ENCODE results near the gene TRERF1.

Gene TRERF1

DNA sequence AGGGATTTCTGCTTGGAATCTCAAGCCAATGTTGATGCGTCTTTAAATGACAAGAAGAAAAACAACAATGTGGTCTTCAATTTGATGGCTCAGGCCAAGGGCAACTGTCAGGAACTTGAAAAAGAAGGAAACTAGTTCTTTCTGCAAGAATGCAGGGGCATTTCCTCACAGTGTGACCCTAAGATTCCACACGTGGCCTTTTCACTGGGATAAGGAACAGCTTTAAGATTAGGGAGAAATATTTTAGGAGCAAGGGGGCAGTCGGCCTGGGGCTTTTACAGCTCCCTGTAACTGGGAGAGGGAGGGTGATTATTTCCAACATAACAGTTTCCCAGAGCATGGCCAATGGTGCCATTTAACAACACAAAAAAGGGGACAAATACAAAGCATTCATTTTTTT, 194.7 kb downstream of the TRERF1 start:
- DNase-seq (ENCODE audit: low read depth in 3 of 3, low spot score in 1 of 3) = no peak

DNA sequence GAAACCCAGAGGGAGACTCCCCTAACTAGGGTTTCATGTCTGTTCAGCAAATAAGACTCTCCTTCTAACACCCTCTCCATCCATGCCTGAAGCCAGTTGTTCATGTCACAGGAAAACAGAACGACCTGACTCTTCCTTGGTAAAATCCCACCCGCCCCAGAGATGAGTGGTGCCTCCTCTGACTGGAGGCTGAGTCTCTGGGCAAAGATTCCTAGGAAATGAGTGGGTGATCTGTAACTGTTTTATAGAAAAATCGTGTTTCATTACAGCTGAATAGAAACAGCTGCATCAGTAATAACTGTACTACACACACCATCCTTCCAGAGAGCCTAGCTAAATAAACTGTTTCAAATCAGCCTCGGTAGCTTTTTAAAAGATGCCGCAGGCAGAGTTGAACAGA, 196.7 kb downstream of the TRERF1 start:
- no peak for DNase-seq (ENCODE audit: low read depth in 3 of 3, low spot score in 1 of 3)

DNA sequence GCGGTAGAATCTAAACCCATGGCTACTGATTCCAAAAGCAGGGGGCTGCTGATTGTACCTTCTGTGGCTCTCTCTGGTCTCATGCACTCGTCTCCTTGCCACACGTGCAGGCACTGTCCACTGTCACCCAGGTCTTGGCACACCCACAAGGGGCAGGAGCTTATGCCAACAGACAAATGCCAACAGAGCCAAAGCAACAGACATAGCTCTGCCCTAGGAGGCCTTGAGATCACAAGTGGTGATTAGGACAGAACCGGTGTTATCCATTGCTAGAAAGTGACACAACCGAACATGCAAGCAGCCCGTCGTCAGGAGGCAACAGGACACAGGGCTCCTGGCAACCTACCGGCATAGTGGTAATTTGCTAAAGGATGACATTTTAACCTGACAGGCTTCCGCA, 197.2 kb downstream of the TRERF1 start:
- no peak for DNase-seq (ENCODE audit: low read depth in 3 of 3, low spot score in 1 of 3)

DNA sequence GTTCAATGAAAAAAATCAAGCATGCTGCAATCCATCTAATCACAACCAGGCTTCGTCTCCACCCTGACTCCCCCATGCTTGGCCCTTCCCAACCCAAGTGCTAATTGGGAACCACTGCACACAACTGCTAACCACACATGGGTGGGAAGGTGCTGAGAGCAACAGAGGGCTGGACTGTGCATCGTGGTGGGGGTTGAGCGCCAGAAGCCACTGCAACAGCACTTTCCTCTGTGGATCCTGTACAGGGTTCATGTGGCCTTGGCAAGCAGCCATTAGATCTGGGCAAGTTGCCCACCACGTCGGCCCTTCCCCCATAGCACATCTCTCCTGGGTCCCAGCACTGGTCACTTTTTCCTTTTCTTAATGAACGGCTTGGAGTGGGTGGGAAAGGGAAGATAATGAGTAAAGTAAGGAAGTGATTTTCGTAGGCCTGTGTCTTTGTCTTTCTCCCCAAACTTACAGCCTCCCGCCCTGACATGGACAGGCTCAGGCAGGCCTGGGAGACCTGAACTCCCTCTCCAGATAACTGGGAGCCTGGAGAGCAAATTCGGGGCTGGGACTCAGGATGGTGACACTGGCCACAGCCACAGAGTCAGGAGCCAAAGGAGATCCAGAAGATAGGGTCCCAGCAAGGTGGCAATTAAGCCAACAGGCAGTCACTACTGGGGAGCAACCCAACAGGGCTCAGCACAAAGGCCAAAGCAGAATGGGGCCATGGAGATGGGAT, 199.7 kb downstream of the TRERF1 start:
- DNase-seq (ENCODE audit: low read depth in 3 of 3, low spot score in 1 of 3) = no peak

DNA sequence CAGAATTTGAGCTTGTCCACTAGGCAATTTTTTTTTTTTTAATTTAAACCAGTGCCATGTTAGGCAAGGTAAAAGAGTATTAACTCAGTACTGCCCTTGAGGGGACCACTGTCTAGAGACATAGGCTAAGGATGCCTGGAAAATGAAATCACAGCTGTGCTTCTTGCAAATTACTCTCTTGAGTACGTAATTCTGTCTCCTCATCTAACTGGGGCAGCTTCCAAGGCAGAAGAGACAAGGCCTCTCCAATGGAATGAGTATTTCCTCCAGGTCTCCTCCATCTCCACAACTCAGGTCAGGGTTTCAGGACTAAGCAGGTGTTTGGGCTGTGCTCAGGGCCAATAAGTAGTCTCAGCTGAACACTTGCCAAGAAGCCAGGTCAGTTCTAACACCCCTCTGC, 200.2 kb downstream of the TRERF1 start:
- no peak for DNase-seq (ENCODE audit: low read depth in 3 of 3, low spot score in 1 of 3)

DNA sequence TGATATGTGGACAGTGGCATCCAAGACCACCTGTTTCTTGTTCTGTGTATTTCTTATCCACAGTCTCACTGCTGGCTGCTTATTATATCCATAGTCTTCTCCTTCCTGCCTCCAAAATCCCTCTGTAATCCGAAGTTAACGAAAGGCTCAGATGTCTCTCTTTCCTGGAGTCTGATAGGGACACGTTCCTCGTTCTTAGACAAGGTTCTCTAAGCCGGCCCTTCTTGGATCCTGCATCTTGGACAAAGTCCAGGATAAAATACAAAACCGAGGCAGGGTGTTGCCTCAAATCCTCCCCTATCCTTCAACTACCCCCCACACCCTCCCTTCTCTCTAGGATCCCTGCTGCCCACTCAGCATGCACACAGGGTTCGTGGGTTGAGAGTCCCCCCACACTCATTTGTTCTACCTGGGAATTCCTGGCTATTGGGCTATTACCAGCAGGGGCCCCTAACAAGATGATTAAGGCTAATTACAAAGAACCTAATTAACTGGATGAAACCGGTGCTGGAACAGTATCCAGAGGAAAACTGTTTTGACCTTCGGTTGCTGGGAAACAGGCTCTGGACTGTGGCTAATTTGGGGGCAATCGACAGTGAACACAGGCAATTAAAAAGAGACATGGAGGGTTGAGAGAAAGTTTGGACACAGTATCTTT, 201.3 kb downstream of the TRERF1 start:
- no peak for DNase-seq (ENCODE audit: low read depth in 3 of 3, low spot score in 1 of 3)

DNA sequence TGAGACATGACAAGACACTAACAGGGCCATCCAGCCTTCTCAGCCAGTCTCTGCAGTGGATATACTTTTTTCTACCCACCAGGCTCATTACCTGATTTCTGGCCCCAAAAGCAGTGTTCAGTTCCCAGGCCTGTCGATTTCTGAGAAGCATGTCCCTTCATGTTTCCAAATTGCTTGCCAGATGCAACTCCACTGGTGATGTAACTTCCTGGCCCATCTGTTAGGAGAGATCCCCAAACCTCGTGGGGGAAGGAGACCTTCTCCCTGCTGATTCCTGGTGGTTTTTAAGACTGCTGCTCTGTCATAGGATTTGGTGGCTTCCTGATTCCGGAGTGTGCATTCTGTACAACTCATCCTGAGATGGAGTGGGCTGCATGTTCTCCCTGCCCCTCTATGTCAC, 202.4 kb downstream of the TRERF1 start:
- no peak for DNase-seq (ENCODE audit: low read depth in 3 of 3, low spot score in 1 of 3)

DNA sequence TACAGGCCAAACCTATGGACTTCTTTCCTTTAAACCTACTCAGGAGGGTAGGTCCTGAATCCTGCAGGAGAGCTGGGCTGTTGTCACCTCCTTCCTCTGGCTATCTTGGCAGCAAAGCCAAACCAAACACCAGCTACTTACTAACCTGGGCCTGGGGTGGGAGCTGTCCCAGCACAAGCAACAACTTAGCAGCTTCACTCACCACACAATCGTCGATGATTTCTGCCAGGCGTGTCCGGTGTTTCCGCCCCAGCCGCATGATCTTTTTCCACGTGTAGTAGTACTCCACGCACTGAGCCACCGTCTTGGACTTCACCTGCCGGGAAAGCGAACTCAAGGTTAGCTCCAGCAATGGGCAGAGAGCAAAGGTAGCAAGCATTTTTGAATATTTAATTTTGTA, 208.7 kb downstream of the TRERF1 start:
- no peak for DNase-seq (ENCODE audit: low read depth in 3 of 3, low spot score in 1 of 3)

DNA sequence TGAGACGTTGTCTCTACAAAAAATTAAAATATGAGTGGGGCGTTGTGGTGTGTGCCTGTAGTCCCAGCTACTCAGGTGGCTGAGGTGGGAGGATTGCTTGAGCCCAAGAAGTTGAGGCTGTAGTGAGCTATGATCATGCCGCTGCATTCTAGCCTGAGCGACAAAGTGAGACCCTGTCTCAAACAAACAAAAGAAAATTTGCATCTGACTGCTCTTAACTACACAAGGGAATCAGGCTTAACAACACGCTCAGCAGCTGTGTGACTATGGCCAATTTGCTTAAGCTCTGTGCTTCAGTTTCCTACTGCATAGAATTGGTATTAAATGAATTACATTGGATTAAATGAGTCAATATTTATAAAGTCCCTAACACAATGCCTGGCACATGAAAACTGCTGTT, 209.8 kb downstream of the TRERF1 start:
- no peak for DNase-seq (ENCODE audit: low read depth in 3 of 3, low spot score in 1 of 3)

DNA sequence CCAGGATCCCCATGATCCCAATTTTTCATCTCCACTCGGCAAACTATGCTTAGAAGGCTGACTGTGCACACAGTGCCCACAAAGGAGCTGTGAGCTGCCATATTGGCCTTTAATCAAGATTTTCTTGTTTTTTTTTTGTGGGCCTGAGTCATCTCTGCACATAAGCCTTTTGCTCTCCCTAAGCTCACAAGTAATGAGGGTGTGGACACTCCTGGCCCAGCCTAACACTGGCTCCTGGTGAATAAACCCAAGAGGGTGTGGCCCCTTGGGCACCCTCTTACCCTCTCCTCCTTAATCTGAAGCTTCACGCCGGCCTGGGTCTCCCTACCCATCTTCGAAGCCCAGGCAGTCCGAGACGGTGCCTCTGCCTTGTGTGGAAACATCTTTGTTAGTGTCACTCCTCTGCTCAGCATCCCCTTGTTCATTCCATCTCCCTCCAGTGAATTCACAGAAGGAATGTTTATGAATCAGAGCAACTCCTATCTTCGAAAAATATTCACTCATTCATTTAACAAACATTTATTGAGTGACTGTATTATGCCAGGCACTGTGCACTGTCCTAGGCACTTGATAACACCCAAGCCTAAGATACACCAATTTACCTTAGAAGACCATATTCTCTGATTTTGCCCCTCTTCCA, 211.9 kb downstream of the TRERF1 start:
- DNase-seq (ENCODE audit: low read depth in 3 of 3, low spot score in 1 of 3) = no peak

DNA sequence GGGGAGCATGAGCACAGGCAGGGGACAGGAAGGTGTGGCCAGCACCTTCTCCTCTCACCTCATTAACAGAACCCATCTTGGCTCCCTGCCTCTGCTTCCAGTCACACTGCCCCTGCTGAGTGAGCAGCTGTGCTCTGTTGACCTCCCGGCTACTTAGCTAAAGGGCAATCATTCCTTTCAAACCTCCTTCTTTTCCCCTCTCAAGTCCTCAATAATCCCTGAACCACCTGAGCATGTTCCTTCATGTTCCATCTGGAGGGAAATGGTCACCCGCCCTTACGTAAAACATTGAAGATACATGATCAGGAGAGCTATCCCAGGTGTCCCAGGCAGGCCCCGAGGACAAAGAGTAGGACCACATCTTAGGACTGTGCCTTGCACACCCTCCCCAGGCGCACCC, 212.4 kb downstream of the TRERF1 start:
- DNase-seq (ENCODE audit: low read depth in 3 of 3, low spot score in 1 of 3) = no peak

DNA sequence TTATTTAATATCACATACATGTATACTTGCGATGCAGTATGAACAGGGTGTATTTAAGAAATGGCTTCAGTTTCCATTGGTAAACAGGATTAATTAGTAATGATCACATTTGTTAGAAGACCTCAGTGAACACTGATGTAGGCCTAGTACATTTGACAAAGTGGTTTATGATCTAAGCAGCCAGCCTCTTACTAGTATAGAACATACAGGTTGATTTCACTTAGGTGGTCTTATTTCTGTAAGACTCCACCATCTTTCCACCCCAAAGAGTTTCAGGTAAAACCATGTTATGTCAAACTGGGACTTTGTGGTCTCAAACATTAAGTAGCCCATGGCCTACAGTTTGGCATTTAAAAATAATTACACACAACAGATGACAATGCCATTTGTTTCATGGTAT, 213.9 kb downstream of the TRERF1 start:
- no peak for DNase-seq (ENCODE audit: low read depth in 3 of 3, low spot score in 1 of 3)

DNA sequence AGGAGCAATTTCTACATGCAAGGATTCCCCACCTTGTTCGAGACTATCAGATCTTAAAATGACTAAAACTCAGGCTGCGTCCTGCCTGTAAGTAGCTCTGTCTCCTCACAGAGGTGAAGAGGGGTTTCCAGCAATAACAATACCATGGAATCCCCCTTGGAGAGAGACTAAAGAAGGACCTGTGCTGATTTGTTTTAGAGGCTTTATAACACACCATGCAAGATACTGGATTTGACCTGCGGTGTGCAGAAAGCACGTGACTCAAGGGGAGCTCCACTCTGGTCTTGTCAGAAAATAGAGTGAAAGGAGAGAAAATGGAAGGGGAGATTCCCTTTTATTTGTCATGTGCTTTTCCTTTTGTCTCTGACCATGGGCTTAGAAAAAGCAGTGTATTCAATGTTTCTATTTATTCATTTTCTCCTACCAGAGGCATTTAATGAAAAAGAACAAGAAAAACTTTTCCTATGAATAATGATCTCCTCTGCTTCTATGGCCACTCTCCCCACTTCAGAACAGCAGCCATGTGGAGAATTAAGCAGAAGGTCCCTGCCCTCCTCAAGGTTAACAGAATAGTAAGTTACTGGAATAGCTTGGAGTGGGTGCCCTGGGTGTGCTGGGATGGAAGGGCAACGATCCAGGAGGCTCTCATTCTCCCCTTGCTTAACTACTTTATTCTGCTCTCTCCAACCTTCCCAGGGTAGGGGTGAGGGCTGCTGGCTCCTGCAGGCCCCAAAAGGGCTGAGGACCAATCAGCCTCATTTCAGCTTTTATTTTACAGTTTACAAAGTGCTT, 214.8 kb downstream of the TRERF1 start:
- DNase-seq (ENCODE audit: low read depth in 3 of 3, low spot score in 1 of 3) = no peak

DNA sequence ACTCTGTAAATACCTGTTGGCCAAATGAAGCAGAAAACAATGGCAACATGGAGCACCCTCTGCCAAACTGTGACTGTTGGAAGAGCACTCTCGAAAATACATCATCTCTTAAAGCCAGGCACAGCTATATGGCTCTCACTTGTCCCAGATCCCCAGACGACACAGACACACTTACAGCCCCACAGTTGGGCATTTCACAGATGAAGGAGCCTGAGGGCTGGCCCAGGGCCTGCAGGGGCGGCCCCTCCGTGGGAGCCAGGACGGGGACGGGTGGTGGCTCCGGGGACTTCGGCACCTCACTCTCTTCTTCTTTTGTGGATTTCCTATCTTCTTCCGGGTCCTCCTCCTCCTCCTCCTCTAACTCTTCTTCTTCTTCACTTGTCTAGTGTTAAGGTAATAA, 215.7 kb downstream of the TRERF1 start:
- no peak for DNase-seq (ENCODE audit: low read depth in 3 of 3, low spot score in 1 of 3)

DNA sequence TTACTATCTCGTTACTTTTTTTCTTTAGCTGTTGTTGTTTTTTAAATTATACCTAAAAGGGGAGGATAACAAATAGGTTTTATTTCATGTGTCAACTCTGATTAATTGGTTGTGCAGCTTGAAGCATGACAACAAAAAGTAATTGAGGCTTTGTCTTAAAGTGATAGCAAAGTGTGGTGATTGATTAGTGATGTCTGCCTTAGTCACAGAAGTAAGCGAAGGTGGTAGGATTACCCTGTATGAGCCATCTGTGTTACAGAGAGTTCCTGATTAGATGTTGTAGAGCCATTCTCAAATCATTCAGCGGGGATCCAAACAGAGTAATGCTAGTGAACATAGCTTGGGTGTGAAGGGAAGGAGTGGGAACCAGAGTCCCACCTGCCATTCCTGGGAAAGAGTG, 219.7 kb downstream of the TRERF1 start:
- no peak for DNase-seq (ENCODE audit: low read depth in 3 of 3, low spot score in 1 of 3)

DNA sequence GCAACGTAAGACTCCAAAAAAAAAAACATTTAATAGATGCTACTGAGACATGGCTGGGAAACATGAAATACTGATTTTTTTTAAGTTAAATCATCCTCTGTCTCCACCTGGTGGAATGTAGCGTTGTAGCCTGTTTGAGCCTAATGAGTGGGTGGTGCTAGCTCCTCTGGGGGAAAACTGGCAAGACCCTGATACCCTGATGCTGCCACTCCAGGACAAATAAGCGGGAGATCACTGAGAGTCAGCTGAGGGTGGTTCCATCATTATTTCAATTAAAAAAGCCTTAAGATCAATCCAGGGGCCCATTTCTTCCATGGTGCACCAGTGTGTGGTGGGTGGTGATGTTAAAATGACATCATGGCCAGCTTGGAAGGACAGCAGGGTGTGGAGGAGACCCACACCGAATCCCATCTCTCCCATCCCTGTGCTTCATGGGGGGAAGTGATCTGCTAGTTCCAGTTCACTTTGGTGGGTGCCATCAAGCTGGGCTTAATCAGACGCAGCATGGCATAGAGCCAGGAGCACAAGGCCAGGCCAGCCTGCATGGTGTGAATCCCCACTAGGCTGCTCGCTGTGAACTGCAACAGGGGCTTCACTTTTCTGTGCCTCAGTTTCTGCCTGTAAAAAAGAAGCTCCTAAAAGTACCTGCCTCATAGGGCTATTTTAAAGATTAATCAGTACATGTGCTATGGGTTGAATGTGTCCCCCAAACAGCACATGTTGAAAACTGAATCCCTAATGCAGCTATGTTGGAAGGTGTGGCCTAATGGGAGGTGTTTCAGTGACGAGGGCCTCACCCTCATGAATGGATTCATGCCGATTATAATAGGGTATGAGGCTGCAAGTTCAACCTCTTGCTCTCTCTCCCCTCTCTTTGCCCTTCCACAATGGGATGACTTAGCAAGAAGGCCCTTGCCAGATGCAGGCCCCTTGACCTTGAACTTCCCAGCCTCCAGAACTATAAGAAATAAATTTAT, 221.1 kb downstream of the TRERF1 start:
- DNase-seq (ENCODE audit: low read depth in 3 of 3, low spot score in 1 of 3) = no peak

DNA sequence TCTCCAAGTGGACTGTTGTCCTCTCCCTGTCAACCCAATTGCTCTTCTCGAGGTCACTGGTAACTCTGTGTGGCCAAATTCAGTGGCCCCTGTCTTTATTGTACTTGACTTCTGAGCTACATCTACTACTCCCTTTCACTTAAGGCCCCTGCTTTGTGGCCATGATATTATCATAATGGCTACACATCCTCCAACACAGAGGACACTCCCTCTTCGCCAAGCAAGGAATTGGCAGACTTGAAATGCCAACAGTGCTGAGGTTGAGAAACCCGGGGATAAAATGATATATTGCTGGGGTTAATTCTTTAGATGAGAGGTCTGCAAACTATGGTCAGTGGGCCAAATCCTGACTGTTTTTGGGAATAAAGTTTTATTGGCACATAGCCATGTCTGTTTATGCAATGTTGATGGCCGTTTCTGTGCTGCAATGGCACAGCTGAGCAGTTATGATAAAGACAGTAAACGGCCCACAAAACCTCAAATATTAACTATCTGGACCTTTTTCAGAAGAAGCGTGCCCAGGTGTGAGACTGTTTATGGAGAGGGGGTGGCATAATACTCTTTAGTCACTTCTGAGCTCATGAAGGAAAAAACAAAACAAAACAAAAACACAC, 222.1 kb downstream of the TRERF1 start:
- DNase-seq (ENCODE audit: low read depth in 3 of 3, low spot score in 1 of 3) = no peak

DNA sequence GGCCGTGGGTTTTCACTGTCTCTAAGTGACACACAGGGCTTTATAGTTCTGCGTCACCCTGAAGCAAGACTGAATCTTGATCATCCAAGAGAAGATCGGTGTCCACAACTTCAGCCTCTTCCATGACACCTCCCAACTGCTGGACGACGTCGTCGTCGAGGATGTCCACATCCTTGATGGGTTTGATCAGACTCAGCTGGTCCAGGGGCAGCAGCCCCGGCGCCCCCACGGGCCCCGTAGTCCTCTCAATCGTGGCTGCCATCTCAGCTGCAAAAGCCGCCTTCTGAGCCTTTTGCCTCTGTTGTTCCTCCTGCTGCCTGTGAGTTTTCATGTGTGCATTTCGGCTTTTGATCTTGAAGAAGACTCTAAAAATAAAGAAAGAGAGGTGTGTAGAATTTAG, 223.4 kb downstream of the TRERF1 start:
- no peak for DNase-seq (ENCODE audit: low read depth in 3 of 3, low spot score in 1 of 3)

DNA sequence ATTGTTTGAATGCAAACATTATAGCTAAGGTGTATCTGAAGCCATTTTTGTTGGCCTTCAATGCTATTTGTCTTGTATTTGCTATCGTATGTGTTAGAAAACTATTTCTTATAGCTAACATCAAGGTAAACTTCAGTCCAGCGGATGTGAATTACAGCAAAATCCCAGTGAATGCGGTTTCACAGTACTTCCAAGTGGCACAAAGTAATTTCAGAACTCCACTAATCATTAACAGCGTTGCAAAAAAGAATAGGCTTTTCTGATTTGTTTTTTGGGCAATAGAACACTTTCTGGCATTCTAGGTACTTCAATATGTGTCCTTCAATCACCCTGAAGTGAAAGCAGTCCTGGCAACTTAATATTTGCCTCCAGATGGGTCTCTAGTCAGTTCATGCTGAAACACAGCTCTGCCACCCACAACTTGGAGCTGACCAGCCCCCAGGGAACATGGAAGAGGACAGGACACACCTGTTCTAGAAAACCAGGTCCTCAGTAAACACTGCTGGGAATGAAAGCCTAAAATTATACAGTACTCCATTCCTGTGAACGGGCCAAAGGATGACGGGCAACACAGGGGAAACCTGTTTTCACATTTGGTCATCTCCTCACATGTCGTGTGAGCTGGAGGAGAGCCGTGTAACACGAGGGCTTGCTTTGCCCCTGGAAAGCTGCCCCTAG, 224.4 kb downstream of the TRERF1 start:
- DNase-seq (ENCODE audit: low read depth in 3 of 3, low spot score in 1 of 3) = no peak

All from stimulated activated CD4-positive, alpha-beta T cell treated with anti-CD3 and anti-CD28 coated beads, TNF-alpha, amount 100 ng/mL, for 1 hour (primary cell).